GM20000 (cell line): ENCODE data around the gene ZEB2.

Experiments used
- DNase-seq: peaks from one replicate; pipeline ENCODE4 v3.0.0; 2012; ENCODE audit warnings: low spot score
- TF ChIP-seq, protein P1 (sequence below): IDR thresholded peaks from 2 replicates; pipeline ENCODE4 v1.5.1; 2012; ENCODE audit warnings: mild to moderate bottlenecking, control low read depth; ENCODE audit errors: extremely low read depth, missing control alignments

The ZEB2 gene

GRCh38 chr2:144516981-144517865 is 2.7 kb downstream of the ZEB2 start:
- TF ChIP-seq, protein P1, sequence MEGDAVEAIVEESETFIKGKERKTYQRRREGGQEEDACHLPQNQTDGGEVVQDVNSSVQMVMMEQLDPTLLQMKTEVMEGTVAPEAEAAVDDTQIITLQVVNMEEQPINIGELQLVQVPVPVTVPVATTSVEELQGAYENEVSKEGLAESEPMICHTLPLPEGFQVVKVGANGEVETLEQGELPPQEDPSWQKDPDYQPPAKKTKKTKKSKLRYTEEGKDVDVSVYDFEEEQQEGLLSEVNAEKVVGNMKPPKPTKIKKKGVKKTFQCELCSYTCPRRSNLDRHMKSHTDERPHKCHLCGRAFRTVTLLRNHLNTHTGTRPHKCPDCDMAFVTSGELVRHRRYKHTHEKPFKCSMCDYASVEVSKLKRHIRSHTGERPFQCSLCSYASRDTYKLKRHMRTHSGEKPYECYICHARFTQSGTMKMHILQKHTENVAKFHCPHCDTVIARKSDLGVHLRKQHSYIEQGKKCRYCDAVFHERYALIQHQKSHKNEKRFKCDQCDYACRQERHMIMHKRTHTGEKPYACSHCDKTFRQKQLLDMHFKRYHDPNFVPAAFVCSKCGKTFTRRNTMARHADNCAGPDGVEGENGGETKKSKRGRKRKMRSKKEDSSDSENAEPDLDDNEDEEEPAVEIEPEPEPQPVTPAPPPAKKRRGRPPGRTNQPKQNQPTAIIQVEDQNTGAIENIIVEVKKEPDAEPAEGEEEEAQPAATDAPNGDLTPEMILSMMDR: no peak
- peak; percentile 80 for DNase-seq

DNA sequence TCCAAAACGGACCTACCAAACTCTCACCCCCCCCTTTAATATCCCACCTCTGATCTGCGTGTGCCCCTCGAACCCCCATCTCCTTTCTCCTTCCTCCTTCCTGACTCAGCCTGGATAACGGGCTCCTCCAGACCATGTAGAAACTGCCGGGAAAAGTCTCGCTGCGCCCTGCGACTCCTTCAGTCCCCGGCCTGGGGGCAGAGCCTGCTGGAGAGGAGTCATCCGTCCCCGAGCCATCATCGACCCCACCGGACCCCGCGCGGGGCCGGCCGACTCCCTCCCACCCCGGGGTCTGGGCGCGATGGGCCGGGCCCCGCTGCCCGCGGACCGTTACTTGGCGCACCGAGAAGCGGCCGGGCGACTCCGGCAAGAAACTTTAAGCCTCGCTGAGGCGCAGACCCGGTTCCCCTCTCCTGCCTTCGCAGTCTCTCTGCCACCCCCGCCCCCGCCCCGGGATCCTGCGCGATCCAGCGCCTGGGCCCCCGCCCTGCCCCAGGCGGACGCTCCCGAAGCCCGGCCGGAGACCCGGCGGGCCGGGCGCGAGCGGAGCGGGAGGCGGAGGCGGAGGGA is 3.4 kb downstream of the ZEB2 start:
- DNase-seq: peak; percentile 53
- TF ChIP-seq, protein P1: no peak

DNA sequence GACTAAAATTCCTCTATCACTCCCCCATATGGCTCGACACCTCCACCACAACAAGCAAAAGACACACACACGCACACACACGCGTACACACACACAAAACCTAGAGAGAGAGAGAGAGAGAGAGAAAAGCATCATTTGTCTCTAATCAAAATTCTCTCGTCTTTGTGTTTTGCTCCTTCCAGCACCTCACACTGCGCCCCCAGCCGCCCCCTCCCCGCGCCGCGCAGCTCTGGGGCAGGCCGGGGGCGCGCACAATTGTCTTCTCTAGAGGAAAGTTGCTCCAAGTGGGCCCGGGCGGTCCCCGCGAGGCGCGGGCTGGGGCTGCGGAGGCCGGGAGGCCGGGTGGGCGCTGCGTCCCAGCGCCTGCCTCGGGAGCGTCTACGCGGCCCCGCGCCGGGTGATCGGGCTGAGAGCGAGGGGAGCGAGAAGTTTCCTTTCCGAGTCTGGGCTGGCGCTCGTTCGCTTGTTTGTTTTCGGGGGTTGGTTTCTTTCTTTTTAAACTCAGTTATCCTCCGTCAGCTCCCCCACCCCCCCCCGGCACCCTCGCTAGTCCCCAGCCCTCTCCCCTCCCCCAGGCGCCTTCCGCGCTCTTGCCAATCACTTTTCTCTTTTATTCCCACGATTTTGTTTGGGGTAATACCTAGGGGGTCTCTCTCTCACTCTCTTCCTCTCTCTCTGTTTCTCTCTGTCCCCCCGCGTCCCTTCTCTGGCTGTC is 4.1 kb downstream of the ZEB2 start:
- TF ChIP-seq, protein P1: no peak
- DNase-seq: peak; percentile 58

DNA sequence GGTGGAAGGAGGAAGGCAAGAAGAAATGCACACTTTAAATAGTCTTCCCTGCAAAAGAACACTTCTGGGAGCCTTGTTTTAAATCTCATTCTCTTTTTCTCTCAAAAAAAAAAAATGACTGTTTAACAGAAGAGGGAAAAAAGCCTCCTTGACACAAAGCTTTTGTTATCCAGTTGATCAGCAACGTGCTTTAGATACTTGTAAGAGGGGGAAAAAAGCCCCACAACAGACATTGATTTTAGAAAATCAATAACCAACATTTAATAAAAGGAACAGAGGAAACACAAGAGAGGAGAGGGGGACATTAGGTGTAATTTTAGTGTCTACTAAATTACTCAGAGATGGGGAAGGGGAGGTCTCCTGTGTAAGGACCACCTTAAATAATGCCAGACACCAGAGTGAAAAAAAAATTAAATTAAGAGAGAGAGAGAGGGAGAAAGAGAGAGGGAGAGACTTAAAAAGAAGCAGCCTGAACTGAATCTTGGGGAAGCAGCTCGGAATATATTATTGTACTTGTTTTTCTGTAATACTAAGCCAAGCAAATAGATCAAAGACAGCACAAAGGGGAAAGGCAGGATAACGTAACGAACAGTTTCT is 4.7 kb downstream of the ZEB2 start:
- TF ChIP-seq, protein P1: no peak
- no peak for DNase-seq

- TF ChIP-seq, protein P1: no peak
- no peak for DNase-seq
Observed at GRCh38 chr2:144514616-144515091, 5.3 kb downstream of the ZEB2 start.

- no peak for DNase-seq
Observed at GRCh38 chr2:144513388-144514101, 6.4 kb downstream of the ZEB2 start.

More at GRCh38 chr2:144513388-144514101, 6.4 kb downstream of the ZEB2 start:
- TF ChIP-seq, protein P1: no peak
